ENCODE results near the gene MPPED2. TPM values are rescaled to one million over a fixed set of nuclear protein-coding genes. Genes with fewer than 3 reads are reported as not detected.

Gene MPPED2
- total RNA-seq, 1 donor from 2014 or later: 1.6 TPM

DNA sequence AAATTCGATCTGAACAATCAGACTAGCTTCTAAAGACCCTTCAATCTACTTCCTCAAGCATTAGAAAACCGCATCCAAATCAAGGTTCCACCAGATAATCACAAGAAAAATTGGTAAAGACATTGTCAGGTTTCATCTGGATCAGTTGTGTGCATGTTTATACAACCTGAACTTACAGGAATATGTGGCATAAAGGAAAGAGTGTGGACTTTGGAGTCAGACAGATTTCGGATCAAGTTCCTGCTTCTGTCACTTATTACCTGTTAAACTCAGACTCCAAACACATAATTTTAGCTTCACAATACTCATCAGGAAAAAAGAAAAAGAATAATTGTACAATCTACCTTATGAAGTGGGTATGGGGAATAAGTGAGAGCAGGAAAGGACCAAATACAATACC lies 80.5 kb downstream of the MPPED2 start:
- H3K9me3 ChIP-seq (ENCODE audit: insufficient read depth, low read depth, low read length): no peaks in the 10 kb centered on the region
- Mint-ChIP-seq H3K9me3 (ENCODE audit: unreplicated experiment) (no peaks in the 10 kb centered on the region), H3K27ac (ENCODE audit: unreplicated experiment) (no peak overlapping the region), H3K27me3 (ENCODE audit: low read depth, unreplicated experiment) (no peaks in the 10 kb centered on the region), H3K4me3 (ENCODE audit: unreplicated experiment) (no peak overlapping the region), H3K4me1 (ENCODE audit: low read depth, unreplicated experiment) (no peaks in the 10 kb centered on the region), H3K36me3 (ENCODE audit: low read depth, unreplicated experiment) (no peaks in the 10 kb centered on the region)
- H3K27me3 ChIP-seq (ENCODE audit: insufficient read depth, low read length): no peaks in the 10 kb centered on the region
- TF ChIP-seq EZH2 (IDR thresholded peaks at IDR 0.05; ENCODE audit: insufficient read depth, low read length): no peak
- TF ChIP-seq, protein P1, sequence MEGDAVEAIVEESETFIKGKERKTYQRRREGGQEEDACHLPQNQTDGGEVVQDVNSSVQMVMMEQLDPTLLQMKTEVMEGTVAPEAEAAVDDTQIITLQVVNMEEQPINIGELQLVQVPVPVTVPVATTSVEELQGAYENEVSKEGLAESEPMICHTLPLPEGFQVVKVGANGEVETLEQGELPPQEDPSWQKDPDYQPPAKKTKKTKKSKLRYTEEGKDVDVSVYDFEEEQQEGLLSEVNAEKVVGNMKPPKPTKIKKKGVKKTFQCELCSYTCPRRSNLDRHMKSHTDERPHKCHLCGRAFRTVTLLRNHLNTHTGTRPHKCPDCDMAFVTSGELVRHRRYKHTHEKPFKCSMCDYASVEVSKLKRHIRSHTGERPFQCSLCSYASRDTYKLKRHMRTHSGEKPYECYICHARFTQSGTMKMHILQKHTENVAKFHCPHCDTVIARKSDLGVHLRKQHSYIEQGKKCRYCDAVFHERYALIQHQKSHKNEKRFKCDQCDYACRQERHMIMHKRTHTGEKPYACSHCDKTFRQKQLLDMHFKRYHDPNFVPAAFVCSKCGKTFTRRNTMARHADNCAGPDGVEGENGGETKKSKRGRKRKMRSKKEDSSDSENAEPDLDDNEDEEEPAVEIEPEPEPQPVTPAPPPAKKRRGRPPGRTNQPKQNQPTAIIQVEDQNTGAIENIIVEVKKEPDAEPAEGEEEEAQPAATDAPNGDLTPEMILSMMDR (IDR thresholded peaks at IDR 0.05; ENCODE audit: insufficient read depth, low read depth, low read length): no peak
- no peak overlapping the region for H3K4me2 ChIP-seq (ENCODE audit: low read length)
- H3K36me3 ChIP-seq (ENCODE audit: insufficient read depth, low read length): no peaks in the 10 kb centered on the region
- no peaks in the 10 kb centered on the region for H3K79me2 ChIP-seq (ENCODE audit: insufficient read depth, low read length)
- H2AFZ ChIP-seq (ENCODE audit: low read depth, low read length): no peak overlapping the region
- H3K4me1 ChIP-seq (ENCODE audit: insufficient read depth, low read length): no peaks in the 10 kb centered on the region
- no peaks in the 10 kb centered on the region for H4K20me1 ChIP-seq (ENCODE audit: insufficient read depth, low read length)
- DNase-seq (ENCODE audit: low read depth): no peak
- H3K4me3 ChIP-seq (ENCODE audit: insufficient read depth, low read depth, low read length): no peak overlapping the region
- FAIRE-seq: no peak
- no peak overlapping the region for H3K9ac ChIP-seq (ENCODE audit: low read length)
- H3K27ac ChIP-seq (ENCODE audit: low read depth, low read length): no peak overlapping the region

DNA sequence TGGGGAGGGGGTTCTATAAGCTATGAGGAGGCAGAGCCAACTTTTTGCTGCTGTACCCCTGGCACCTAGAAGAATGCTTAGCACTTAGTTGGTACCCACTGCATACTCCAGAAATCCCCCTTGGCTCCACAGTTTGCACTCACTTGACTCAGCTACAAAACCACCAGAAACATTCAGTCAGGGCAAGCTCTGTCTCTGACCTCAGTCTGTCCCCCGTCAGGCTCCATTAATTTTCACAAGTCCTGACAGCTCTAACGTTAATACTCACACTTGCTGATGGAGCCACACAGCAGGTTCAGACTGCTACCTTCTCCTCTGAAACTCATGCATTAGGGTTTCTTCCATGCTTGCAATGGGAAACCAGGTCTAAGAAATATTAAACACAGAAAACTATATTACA lies 81.7 kb downstream of the MPPED2 start:
- Histone ChIP-seq H3K4me1 (ENCODE audit: insufficient read depth, low read length) (no peaks in the 10 kb centered on the region), H3K4me3 (ENCODE audit: insufficient read depth, low read depth, low read length) (no peak overlapping the region), H3K4me2 (ENCODE audit: low read length) (no peak overlapping the region), H4K20me1 (ENCODE audit: insufficient read depth, low read length) (no peaks in the 10 kb centered on the region), H3K9me3 (ENCODE audit: insufficient read depth, low read depth, low read length) (no peaks in the 10 kb centered on the region), H3K27me3 (ENCODE audit: insufficient read depth, low read length) (no peaks in the 10 kb centered on the region), H2AFZ (ENCODE audit: low read depth, low read length) (no peak overlapping the region), H3K36me3 (ENCODE audit: insufficient read depth, low read length) (no peaks in the 10 kb centered on the region), H3K27ac (ENCODE audit: low read depth, low read length) (no peak overlapping the region), H3K9ac (ENCODE audit: low read length) (no peak overlapping the region), H3K79me2 (ENCODE audit: insufficient read depth, low read length) (no peaks in the 10 kb centered on the region)
- FAIRE-seq: no peak
- TF ChIP-seq, protein P1 (IDR thresholded peaks at IDR 0.05; ENCODE audit: insufficient read depth, low read depth, low read length): no peak
- TF ChIP-seq EZH2 (IDR thresholded peaks at IDR 0.05; ENCODE audit: insufficient read depth, low read length): no peak
- no peak for DNase-seq (ENCODE audit: low read depth)
- Mint-ChIP-seq H3K27me3 (ENCODE audit: low read depth, unreplicated experiment) (no peaks in the 10 kb centered on the region), H3K4me1 (ENCODE audit: low read depth, unreplicated experiment) (peaks cover 3% of the 10 kb centered on the region), H3K9me3 (ENCODE audit: unreplicated experiment) (no peaks in the 10 kb centered on the region), H3K4me3 (ENCODE audit: unreplicated experiment) (no peak overlapping the region), H3K27ac (ENCODE audit: unreplicated experiment) (no peak overlapping the region), H3K36me3 (ENCODE audit: low read depth, unreplicated experiment) (peaks cover under 1% of the 10 kb centered on the region)

DNA sequence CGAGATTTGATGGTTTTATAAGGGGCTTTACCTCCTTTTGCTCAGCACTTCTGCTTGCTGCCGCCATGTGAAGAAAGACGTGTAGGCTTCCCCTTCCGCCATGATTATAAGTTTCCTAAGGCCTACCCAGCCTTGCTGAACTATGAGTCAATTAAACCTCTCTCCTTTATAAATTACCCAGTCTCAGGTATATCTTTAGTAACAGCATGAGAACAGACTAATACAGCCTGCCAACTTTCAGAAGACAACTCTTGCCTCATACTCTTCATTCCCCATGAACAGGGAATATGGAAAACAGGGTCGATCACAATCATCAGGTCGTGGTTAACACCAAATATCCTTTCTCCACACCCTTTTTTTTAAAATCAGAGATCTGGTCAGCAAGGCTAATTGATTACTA lies 83.0 kb downstream of the MPPED2 start:
- Histone ChIP-seq H3K4me1 (ENCODE audit: insufficient read depth, low read length) (no peaks in the 10 kb centered on the region), H3K9ac (ENCODE audit: low read length) (no peak overlapping the region), H3K4me3 (ENCODE audit: insufficient read depth, low read depth, low read length) (no peak overlapping the region), H4K20me1 (ENCODE audit: insufficient read depth, low read length) (no peaks in the 10 kb centered on the region), H3K27me3 (ENCODE audit: insufficient read depth, low read length) (no peaks in the 10 kb centered on the region), H3K79me2 (ENCODE audit: insufficient read depth, low read length) (no peaks in the 10 kb centered on the region), H3K36me3 (ENCODE audit: insufficient read depth, low read length) (no peaks in the 10 kb centered on the region), H3K27ac (ENCODE audit: low read depth, low read length) (no peak overlapping the region), H3K4me2 (ENCODE audit: low read length) (no peak overlapping the region), H2AFZ (ENCODE audit: low read depth, low read length) (no peak overlapping the region), H3K9me3 (ENCODE audit: insufficient read depth, low read depth, low read length) (no peaks in the 10 kb centered on the region)
- H3K36me3 Mint-ChIP-seq (ENCODE audit: low read depth, unreplicated experiment): peaks cover 2% of the 10 kb centered on the region
- FAIRE-seq: no peak
- H3K27me3 Mint-ChIP-seq (ENCODE audit: low read depth, unreplicated experiment): no peaks in the 10 kb centered on the region
- H3K9me3 Mint-ChIP-seq (ENCODE audit: unreplicated experiment): no peaks in the 10 kb centered on the region
- TF ChIP-seq, protein P1 (IDR thresholded peaks at IDR 0.05; ENCODE audit: insufficient read depth, low read depth, low read length): no peak
- TF ChIP-seq EZH2 (IDR thresholded peaks at IDR 0.05; ENCODE audit: insufficient read depth, low read length): no peak
- no peak overlapping the region for H3K4me3 Mint-ChIP-seq (ENCODE audit: unreplicated experiment)
- peaks cover 3% of the 10 kb centered on the region for H3K4me1 Mint-ChIP-seq (ENCODE audit: low read depth, unreplicated experiment)
- no peak for DNase-seq (ENCODE audit: low read depth)
- H3K27ac Mint-ChIP-seq (ENCODE audit: unreplicated experiment): no peak overlapping the region
